GM23338 (cell line): ENCODE measurements around the gene TAGLN2. TPM values are rescaled to one million over a fixed set of nuclear protein-coding genes. Genes with fewer than 3 reads are reported as not detected.

ENCODE experiments used
- ATAC-seq: fragments of 200-7000 bp; cut with Tn5 transposase; 3 replicates; pipeline ENCODE4 v1.9.1; 2020
- DNase-seq: peaks from one replicate; pipeline ENCODE4 v3.0.0-alpha.2; 2015; ENCODE audit warnings: low spot score
- H2AFZ ChIP-seq: fragments of 200-600 bp; sonication (generic); 2 replicates; pipeline ENCODE4 v1.8.0; 2016; ENCODE audit warnings: antibody characterized with exemption, mild to moderate bottlenecking, moderate library complexity
- H3F3A ChIP-seq: fragments of 200-600 bp; sonication (generic); replicated peaks from 2 replicates; pipeline ENCODE4 v1.8.0; 2017; ENCODE audit warnings: antibody characterized with exemption, mixed run types, low read depth
- H3K27ac ChIP-seq: fragments of 200-600 bp; sonication (generic); 2 replicates; pipeline ENCODE4 v1.6.1; 2016; ENCODE audit warnings: low read depth
- H3K27me3 ChIP-seq: fragments of 200-600 bp; sonication (generic); 2 replicates; pipeline ENCODE4 v1.8.0; 2016; ENCODE audit warnings: mild to moderate bottlenecking, mixed run types, moderate library complexity; ENCODE audit not compliant: insufficient read depth
- H3K36me3 ChIP-seq: fragments of 200-600 bp; sonication (generic); 2 replicates; pipeline ENCODE4 v1.8.0; 2016; ENCODE audit warnings: mild to moderate bottlenecking; ENCODE audit not compliant: insufficient read depth
- H3K4me1 ChIP-seq: fragments of 200-600 bp; sonication (generic); 2 replicates; pipeline ENCODE4 v1.8.0; 2016; ENCODE audit warnings: mild to moderate bottlenecking, moderate library complexity; ENCODE audit not compliant: insufficient read depth
- H3K4me2 ChIP-seq: fragments of 200-600 bp; sonication (generic); 2 replicates; pipeline ENCODE4 v1.7.1; 2017; ENCODE audit warnings: mixed run types
- H3K4me3 ChIP-seq: fragments of 200-600 bp; sonication (generic); 2 replicates; pipeline ENCODE4 v1.6.1; 2016; ENCODE audit warnings: mixed run types
- H3K79me2 ChIP-seq: fragments of 200-600 bp; sonication (generic); replicated peaks from 2 replicates; pipeline ENCODE4 v1.8.0; 2017; ENCODE audit warnings: mild to moderate bottlenecking; ENCODE audit not compliant: insufficient read depth
- H3K9me2 ChIP-seq: fragments of 200-600 bp; sonication (generic); 2 replicates; pipeline ENCODE4 v1.8.0; 2017; ENCODE audit not compliant: insufficient read depth
- H4K20me1 ChIP-seq: fragments of 200-600 bp; sonication (generic); replicated peaks from 2 replicates; pipeline ENCODE4 v1.8.0; 2017; ENCODE audit warnings: mild to moderate bottlenecking; ENCODE audit not compliant: insufficient read depth
- H3K27ac Mint-ChIP-seq: 2 replicates; pipeline ENCODE4 v1.8.0; 2020; ENCODE audit warnings: inconsistent platforms, mild to moderate bottlenecking, moderate library complexity, mixed read lengths
- H3K27me3 Mint-ChIP-seq: 3 replicates; pipeline ENCODE4 v1.8.0; 2022; ENCODE audit warnings: low read depth, mild to moderate bottlenecking, moderate library complexity, mixed read lengths, inconsistent platforms; ENCODE audit not compliant: insufficient read depth, poor library complexity
- H3K36me3 Mint-ChIP-seq: 3 replicates; pipeline ENCODE4 v1.8.0; 2021; ENCODE audit warnings: low read depth, mild to moderate bottlenecking, inconsistent platforms, moderate library complexity, mixed read lengths
- H3K4me1 Mint-ChIP-seq: 3 replicates; pipeline ENCODE4 v1.8.0; 2020; ENCODE audit warnings: mild to moderate bottlenecking, inconsistent platforms, mixed read lengths
- H3K4me3 Mint-ChIP-seq: 3 replicates; pipeline ENCODE4 v1.8.0; 2021; ENCODE audit warnings: moderate library complexity, mild to moderate bottlenecking, inconsistent platforms, mixed read lengths
- H3K9me3 Mint-ChIP-seq: 3 replicates; pipeline ENCODE4 v1.8.0; 2020; ENCODE audit warnings: moderate library complexity, mild to moderate bottlenecking, inconsistent platforms, mixed read lengths
- EZH2 ChIP-seq: fragments of 200-600 bp; sonication (generic); IDR thresholded peaks from one replicate; pipeline ENCODE4 v1.8.0; 2017; ENCODE audit warnings: antibody characterized with exemption, mild to moderate bottlenecking, low read depth; ENCODE audit not compliant: unreplicated experiment
- EZH2phosphoT487 ChIP-seq: fragments of 200-600 bp; sonication (generic); IDR thresholded peaks from one replicate; pipeline ENCODE4 v1.8.1; 2018; ENCODE audit warnings: antibody characterized with exemption; ENCODE audit not compliant: unreplicated experiment
- NANOG ChIP-seq: IDR thresholded peaks from 2 replicates; pipeline ENCODE4 v1.6.1; 2016; ENCODE audit warnings: antibody characterized with exemption, borderline replicate concordance
- POLR2AphosphoS5 ChIP-seq: IDR thresholded peaks from 2 replicates; pipeline ENCODE4 v1.6.1; 2016; ENCODE audit warnings: antibody characterized with exemption, low read depth
- ZNF114 ChIP-seq: fragments of 250-450 bp; sonication (Bioruptor Pico); IDR thresholded peaks from 2 replicates; pipeline ENCODE4 v1.5.0; 2020; ENCODE audit warnings: mild to moderate bottlenecking, moderate library complexity
- ZNF331 ChIP-seq: fragments of 250-450 bp; sonication (Bioruptor Pico); IDR thresholded peaks from 2 replicates; pipeline ENCODE4 v1.5.0; 2020; ENCODE audit warnings: low read depth, mild to moderate bottlenecking, moderate library complexity
- polyA plus RNA-seq: library from polyadenylated mRNA; unstranded; fragments of >200 nt; fragmentation: Nextera tagmentation; extraction: Ambion mirVana; gene quantifications from 2 replicates; pipeline ENCODE4 v1.2.1, GENCODE V29; 2016
- total RNA-seq: library from RNA; depleted of rRNA; stranded (reverse); fragments of >200 nt; shearing (Covaris generic); gene quantifications from 2 replicates; pipeline ENCODE4 v1.2.3, GENCODE V29; 2014
- TF ChIP-seq, protein P1 (sequence below), 2 experiments: fragments of 200-600 bp in 1 of 2; sonication (generic) in 1 of 2; conservative IDR thresholded peaks; 2 replicates each; pipeline versions ENCODE4 v1.5.1 to v1.6.1; 2016 to 2017; ENCODE audit warnings: antibody characterized with exemption in 2 of 2, low read depth in 2 of 2, mild to moderate bottlenecking in 2 of 2, moderate library complexity in 1 of 2
- TF ChIP-seq, protein P2 (sequence below): fragments of 250-450 bp; sonication (Bioruptor Pico); IDR thresholded peaks from 2 replicates; pipeline ENCODE4 v1.5.0; 2020; ENCODE audit warnings: mild to moderate bottlenecking, moderate library complexity
- TF ChIP-seq, protein P3 (sequence below): IDR thresholded peaks from 2 replicates; pipeline ENCODE4 v1.6.1; 2016; ENCODE audit warnings: antibody characterized with exemption

TAGLN2 gene
- total and polyA plus RNA-seq, 2 experiments from 2014 or later, result 58.2 to 60.1 TPM

DNA sequence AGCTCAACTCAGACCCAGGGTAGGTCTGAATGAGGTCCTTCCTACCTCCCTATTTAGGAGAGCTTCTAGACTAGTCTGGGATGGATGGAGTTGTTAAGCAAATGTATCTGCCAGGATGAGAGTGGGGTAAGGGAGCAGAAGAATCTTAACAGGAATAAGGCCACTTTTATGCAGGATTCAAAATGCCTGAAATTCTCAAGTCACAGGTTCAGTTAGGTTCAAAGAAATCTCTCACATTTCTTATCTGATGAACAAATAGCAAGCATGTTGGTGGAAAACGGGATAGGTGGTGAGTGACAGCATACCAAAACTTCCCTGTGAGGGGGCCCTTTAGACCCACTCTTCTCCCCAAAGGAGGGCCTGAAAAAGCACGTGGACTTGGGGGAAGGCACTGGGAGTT, 25.7 kb upstream of the TAGLN2 start:
- Histone ChIP-seq H3K4me2 (no peak overlapping the region), H3K79me2 (no peaks in the 10 kb centered on the region), H2AFZ (no peak overlapping the region), H4K20me1 (no peaks in the 10 kb centered on the region), H3K27ac (no peak overlapping the region), H3K9me2 (peaks cover 11% of the 10 kb centered on the region), H3K4me1 (peaks cover 7% of the 10 kb centered on the region), H3K4me3 (no peak overlapping the region), H3F3A (no peaks in the 10 kb centered on the region), H3K27me3 (no peaks in the 10 kb centered on the region), H3K36me3 (no peaks in the 10 kb centered on the region)
- DNase-seq (no peak), ATAC-seq (no peak)
- Mint-ChIP-seq H3K27me3 (peaks cover 7% of the 10 kb centered on the region), H3K27ac (no peak overlapping the region), H3K4me1 (peaks cover 9% of the 10 kb centered on the region), H3K36me3 (no peaks in the 10 kb centered on the region), H3K9me3 (no peaks in the 10 kb centered on the region), H3K4me3 (no peak overlapping the region)
- TF ChIP-seq, protein P1, sequence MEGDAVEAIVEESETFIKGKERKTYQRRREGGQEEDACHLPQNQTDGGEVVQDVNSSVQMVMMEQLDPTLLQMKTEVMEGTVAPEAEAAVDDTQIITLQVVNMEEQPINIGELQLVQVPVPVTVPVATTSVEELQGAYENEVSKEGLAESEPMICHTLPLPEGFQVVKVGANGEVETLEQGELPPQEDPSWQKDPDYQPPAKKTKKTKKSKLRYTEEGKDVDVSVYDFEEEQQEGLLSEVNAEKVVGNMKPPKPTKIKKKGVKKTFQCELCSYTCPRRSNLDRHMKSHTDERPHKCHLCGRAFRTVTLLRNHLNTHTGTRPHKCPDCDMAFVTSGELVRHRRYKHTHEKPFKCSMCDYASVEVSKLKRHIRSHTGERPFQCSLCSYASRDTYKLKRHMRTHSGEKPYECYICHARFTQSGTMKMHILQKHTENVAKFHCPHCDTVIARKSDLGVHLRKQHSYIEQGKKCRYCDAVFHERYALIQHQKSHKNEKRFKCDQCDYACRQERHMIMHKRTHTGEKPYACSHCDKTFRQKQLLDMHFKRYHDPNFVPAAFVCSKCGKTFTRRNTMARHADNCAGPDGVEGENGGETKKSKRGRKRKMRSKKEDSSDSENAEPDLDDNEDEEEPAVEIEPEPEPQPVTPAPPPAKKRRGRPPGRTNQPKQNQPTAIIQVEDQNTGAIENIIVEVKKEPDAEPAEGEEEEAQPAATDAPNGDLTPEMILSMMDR (conservative IDR thresholded peaks at IDR 0.05; ENCODE audit: low read depth in 2 of 2), result no peak
- TF ChIP-seq EZH2phosphoT487, result no peak
- TF ChIP-seq POLR2AphosphoS5, result no peak
- TF ChIP-seq ZNF331, result no peak
- no peak for TF ChIP-seq NANOG
- TF ChIP-seq, protein P2, sequence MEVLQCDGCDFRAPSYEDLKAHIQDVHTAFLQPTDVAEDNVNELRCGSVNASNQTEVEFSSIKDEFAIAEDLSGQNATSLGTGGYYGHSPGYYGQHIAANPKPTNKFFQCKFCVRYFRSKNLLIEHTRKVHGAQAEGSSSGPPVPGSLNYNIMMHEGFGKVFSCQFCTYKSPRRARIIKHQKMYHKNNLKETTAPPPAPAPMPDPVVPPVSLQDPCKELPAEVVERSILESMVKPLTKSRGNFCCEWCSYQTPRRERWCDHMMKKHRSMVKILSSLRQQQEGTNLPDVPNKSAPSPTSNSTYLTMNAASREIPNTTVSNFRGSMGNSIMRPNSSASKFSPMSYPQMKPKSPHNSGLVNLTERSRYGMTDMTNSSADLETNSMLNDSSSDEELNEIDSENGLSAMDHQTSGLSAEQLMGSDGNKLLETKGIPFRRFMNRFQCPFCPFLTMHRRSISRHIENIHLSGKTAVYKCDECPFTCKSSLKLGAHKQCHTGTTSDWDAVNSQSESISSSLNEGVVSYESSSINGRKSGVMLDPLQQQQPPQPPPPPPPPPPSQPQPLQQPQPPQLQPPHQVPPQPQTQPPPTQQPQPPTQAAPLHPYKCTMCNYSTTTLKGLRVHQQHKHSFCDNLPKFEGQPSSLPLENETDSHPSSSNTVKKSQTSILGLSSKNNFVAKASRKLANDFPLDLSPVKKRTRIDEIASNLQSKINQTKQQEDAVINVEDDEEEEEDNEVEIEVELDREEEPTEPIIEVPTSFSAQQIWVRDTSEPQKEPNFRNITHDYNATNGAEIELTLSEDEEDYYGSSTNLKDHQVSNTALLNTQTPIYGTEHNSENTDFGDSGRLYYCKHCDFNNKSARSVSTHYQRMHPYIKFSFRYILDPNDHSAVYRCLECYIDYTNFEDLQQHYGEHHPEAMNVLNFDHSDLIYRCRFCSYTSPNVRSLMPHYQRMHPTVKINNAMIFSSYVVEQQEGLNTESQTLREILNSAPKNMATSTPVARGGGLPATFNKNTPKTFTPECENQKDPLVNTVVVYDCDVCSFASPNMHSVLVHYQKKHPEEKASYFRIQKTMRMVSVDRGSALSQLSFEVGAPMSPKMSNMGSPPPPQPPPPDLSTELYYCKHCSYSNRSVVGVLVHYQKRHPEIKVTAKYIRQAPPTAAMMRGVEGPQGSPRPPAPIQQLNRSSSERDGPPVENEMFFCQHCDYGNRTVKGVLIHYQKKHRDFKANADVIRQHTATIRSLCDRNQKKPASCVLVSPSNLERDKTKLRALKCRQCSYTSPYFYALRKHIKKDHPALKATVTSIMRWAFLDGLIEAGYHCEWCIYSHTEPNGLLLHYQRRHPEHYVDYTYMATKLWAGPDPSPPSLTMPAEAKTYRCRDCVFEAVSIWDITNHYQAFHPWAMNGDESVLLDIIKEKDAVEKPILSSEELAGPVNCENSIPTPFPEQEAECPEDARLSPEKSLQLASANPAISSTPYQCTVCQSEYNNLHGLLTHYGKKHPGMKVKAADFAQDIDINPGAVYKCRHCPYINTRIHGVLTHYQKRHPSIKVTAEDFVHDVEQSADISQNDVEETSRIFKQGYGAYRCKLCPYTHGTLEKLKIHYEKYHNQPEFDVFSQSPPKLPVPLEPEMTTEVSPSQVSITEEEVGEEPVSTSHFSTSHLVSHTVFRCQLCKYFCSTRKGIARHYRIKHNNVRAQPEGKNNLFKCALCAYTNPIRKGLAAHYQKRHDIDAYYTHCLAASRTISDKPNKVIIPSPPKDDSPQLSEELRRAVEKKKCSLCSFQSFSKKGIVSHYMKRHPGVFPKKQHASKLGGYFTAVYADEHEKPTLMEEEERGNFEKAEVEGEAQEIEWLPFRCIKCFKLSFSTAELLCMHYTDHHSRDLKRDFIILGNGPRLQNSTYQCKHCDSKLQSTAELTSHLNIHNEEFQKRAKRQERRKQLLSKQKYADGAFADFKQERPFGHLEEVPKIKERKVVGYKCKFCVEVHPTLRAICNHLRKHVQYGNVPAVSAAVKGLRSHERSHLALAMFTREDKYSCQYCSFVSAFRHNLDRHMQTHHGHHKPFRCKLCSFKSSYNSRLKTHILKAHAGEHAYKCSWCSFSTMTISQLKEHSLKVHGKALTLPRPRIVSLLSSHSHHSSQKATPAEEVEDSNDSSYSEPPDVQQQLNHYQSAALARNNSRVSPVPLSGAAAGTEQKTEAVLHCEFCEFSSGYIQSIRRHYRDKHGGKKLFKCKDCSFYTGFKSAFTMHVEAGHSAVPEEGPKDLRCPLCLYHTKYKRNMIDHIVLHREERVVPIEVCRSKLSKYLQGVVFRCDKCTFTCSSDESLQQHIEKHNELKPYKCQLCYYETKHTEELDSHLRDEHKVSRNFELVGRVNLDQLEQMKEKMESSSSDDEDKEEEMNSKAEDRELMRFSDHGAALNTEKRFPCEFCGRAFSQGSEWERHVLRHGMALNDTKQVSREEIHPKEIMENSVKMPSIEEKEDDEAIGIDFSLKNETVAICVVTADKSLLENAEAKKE (CRISPR knock-in tag), result no peak
- no peak for TF ChIP-seq ZNF114 (CRISPR knock-in tag)
- TF ChIP-seq, protein P3, sequence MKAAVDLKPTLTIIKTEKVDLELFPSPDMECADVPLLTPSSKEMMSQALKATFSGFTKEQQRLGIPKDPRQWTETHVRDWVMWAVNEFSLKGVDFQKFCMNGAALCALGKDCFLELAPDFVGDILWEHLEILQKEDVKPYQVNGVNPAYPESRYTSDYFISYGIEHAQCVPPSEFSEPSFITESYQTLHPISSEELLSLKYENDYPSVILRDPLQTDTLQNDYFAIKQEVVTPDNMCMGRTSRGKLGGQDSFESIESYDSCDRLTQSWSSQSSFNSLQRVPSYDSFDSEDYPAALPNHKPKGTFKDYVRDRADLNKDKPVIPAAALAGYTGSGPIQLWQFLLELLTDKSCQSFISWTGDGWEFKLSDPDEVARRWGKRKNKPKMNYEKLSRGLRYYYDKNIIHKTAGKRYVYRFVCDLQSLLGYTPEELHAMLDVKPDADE, result no peak
- TF ChIP-seq EZH2, result no peak
